Measurements from ENCODE around the gene TRPM3.

- no peak for TF ChIP-seq JUN (IDR thresholded peaks at IDR 0.05)
- TF ChIP-seq KDM1A (IDR thresholded peaks at IDR 0.05; ENCODE audit: low read depth) = no peak
- TF ChIP-seq MAX (IDR thresholded peaks at IDR 0.05) = no peak
- no peak for TF ChIP-seq CTCF (IDR thresholded peaks at IDR 0.05)
- no peak for TF ChIP-seq E2F6 (IDR thresholded peaks at IDR 0.05; ENCODE audit: borderline replicate concordance, low read depth)
- TF ChIP-seq PBX3 (IDR thresholded peaks at IDR 0.05) = no peak
Observed at GRCh38 chr9:70840266-70840665, 281.2 kb downstream of the TRPM3 start.

Measured in A549 (cell line).